Ovary (tissue), 3 donors: ENCODE measurements around the gene ARID5B.

Experiments used
- EP300 ChIP-seq: sonication (generic); formaldehyde crosslinking; IDR thresholded peaks from one replicate; pipeline ENCODE4 v1.6.1; 2017; ENCODE audit warnings: antibody characterized with exemption
- TF ChIP-seq, protein P1 (sequence below), 3 donors: fragments of 450-650 bp in 2 of 3; fragments of 200-600 bp in 1 of 3; IDR thresholded peaks; one replicate each; pipeline versions ENCODE4 v1.5.1 to v1.8.0; 2016 to 2022; ENCODE audit warnings: antibody characterized with exemption in 3 of 3, mild to moderate bottlenecking in 1 of 3
- donor health status: DM: no; HTN: no; CAD: no.

DNA sequence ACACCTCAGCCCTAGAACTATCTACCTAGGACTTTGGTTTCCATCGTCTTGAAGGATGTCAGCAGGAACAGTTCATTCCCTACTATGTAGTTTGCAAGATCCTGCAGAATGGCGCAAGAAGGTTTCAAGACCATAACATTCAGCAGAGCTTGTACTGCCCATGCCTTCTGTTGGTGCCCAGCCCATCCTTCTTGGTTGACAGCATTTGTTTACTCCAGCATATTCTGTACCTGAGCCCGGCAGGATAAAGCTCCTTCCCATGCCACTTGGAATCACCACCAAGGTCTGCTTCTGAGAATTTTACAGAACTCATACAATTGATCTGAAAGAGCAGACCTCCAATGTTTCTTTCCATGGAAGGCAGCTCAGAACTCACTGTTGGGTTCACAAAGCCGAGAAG, 150.8 kb downstream of the ARID5B start:
- TF ChIP-seq, protein P1, sequence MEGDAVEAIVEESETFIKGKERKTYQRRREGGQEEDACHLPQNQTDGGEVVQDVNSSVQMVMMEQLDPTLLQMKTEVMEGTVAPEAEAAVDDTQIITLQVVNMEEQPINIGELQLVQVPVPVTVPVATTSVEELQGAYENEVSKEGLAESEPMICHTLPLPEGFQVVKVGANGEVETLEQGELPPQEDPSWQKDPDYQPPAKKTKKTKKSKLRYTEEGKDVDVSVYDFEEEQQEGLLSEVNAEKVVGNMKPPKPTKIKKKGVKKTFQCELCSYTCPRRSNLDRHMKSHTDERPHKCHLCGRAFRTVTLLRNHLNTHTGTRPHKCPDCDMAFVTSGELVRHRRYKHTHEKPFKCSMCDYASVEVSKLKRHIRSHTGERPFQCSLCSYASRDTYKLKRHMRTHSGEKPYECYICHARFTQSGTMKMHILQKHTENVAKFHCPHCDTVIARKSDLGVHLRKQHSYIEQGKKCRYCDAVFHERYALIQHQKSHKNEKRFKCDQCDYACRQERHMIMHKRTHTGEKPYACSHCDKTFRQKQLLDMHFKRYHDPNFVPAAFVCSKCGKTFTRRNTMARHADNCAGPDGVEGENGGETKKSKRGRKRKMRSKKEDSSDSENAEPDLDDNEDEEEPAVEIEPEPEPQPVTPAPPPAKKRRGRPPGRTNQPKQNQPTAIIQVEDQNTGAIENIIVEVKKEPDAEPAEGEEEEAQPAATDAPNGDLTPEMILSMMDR (IDR thresholded peaks at IDR 0.05): no peak
- no peak for TF ChIP-seq EP300
